Islet of Langerhans (tissue), 1 donor: Measurements from ENCODE around the gene MAN2C1.
"Not testable (repeated sequence)": the region's sequence is repeated elsewhere in the genome, so short reads cannot be mapped to it uniquely, and the experiment has no call there.

ENCODE experiments used
- FAIRE-seq: peaks from one replicate; lab custom pipeline; 2011; peaks lifted over from hg19 to GRCh38; lab: Jason Lieb, UNC

Gene MAN2C1

DNA sequence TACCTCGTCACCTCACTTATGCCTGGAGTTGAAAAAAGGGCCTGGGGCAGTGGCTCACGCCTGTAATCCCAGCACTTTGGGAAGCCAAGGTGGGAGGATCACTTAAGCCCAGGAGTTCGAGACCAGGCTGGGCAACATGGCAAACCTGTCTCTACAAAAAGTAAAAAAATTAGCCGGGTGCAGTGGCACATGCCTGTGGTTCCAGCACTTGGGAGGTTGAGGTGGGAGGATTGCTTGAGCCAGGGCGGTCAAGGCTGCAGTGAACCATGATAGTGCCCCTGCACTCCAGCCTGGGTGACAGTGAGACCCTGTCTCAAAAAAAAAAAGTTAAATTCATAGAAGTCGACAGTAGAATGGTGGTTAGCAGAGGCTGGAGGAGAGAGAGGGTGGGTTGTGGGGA lies 26.2 kb downstream of the MAN2C1 start:
- FAIRE-seq, result no peak

DNA sequence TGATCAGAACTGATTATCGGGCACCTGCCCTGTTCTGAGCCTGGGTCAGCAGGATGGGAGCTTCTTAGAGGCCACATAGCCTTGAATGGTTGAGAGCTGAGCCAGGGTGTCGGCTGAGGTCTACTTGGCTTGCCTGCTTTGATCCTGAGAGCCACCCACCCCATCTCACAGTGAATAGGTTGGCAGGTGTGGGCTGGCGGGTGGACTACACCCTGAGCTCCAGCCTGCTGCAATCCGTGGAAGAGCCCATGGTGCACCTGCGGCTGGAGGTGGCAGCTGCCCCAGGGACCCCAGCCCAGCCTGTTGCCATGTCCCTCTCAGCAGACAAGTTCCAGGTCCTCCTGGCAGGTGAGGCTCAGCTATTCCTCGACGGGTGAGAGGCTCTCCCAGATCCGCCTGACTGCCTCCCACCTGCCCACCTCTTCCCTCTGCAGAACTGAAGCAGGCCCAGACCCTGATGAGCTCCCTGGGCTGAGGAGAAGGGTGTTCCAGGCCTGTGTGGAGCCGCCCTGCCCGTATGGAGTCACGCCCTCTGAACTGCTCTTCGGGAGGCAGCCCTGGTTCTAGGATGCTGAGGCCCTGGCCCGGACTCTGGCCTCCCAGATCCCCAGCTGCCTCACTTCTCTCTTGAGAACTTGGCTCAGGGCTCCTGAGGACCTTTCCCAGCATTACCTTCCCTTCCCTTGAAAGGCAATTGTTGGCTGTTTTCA lies 28.7 kb downstream of the MAN2C1 start:
- FAIRE-seq, result no peak

DNA sequence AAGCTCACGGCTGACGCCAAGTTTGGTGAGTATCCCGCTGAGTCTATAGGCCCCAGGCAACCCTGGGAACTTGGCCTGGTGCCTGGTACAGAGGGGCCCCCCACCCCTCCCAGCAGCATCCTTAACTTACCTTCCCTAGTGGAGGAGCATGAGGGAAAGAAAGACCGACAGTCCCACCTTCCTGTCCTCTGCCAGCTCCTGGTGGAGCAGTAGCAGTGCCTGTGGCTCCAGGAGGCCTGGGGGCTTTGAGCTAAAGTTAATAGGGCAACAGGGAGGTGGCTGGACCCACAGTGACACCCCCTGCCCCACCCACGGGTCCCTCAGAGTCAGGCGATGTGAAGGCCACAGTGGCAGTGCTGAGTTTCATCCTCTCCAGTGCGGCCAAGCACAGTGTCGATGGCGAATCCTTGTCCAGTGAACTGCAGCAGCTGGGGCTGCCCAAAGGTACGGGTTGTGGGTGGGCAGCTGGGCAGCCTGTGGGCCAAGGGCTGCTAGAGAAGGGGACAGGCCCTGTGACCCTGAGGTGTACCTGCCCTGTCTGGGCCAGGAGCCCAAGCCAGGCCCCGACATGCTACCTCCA lies 29.7 kb downstream of the MAN2C1 start:
- FAIRE-seq, result no peak

DNA sequence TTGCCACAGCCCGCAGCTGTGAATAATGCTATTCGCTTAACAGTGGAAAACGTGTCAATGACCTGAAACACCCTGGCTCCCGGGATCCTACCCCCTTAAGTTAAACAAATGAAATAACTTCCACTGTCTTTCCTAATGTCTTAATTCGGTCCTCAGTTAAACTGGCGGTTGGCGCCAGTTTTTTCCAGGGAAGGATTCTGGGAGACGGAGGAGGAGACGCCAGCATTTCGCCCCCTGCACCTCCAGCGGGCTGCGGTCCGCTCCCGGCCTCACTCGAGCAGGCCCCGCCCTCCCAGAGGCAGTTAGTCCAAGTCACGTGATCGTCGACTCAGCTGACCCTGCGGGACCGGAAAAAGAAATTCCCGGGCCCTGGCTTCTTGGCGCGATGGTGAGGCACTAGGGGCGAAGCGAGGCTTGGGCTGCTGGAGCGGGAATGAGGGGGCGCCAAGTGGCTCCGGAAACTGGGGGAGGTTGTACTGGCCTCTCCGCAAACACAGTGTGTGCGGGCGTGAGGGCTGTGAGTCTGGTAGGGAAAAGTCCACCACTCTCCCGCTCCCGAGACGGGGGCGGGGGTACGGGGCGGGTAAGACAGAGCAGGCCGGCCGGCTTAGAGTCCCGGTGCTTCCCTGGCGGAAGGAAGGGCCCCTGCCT lies 32.6 kb downstream of the MAN2C1 start, which contains the start of gene COMMD4:
Gene COMMD4, plus strand, starts transcription at position 359 of the 651 bp plus-strand sequence. Its CDS starts 27 bp downstream, at position 386.
- no peak for FAIRE-seq

DNA sequence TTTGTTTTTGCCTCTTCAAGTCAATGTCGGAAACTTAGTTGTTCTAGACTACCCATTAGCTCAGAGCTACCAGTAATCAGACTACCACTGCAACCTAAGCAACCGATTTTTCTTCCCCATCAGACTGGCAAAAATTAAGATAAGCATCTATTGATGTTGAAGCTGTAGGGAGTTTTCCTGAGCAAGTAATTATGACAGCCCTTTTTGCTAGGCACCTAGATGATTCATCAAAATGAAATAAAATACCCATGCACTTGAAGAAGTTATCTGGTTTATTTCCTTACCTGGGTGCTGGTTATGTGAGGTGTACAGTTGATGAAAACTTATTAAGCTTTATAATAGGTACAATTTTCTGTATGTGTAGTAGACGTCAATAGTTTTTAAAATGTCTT lies 33.1 kb downstream of the MAN2C1 start:
- FAIRE-seq, result no peak

DNA sequence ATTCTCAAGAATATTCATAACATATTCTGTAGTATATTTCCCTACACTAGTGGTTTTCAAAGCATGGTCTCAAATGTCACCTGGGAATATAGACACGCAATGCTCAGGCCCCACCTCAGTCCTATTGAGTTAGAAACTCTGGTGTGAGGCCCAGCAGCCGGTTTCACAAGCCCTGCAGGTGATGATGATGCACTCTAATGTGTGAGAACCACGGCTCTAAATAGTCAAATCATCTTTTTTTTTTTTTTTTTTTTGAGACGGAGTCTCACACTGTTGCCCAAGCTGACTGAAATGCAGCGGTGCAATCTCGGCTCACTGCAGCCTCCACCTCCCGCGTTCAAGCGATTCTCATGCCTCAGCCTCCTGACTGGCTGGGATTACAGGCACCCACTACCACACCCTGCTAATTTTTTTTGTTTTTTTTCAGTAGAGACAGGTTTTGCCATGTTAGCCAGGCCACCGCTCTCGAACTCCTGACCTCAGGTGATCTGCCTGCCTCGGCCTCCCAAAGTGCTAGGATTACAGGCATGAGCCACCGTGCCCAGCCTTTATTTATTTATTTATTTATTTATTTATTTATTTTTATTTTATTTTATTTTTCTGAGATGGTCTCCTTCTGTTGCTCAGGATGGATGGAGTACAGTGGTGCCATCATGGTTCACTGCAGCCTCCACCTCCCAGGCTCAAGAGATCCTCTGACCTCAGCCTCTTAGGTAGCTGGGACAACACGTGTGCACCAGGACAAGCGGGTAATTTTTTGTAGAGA lies 34.6 kb downstream of the MAN2C1 start:
- not testable (repeated sequence) for FAIRE-seq

DNA sequence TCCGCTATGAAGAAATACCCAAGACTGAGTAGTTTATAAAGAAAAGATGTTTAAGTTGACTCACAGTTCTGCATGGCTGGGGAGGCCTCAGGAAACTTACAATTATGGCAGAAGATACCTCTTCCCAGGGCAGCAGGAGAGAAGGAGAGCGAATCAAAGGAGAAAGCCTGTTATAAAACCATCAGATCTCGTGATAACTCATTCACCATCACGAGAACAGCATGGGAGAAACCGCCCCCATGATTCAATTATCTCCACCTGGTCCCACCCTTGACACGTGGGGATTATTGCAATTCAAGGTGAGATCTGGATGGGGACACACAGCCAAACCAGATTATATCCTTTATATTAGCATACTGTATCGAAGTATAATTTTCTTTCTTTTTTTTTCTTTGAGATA lies 36.3 kb downstream of the MAN2C1 start:
- not testable (repeated sequence) for FAIRE-seq

DNA sequence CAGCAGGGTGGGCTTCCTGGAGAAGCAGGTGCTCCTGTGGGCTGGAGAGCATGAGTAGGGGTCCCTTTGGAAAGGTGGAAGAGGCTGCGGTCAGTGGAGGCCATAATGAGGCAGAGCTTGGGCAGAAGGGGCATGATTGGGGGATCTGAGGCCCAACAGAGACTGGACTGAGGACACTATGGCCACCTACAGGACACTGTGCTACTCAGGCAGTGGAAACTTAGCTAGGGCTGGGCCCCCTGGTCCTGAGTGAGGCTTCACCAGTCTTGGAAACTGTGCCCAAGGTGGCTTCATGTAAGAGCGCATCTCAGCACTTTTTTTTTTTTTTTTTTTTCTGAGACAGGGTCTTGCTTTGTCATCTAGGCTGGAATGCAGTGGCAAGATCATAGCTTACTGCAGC lies 38.8 kb downstream of the MAN2C1 start:
- FAIRE-seq, result no peak

DNA sequence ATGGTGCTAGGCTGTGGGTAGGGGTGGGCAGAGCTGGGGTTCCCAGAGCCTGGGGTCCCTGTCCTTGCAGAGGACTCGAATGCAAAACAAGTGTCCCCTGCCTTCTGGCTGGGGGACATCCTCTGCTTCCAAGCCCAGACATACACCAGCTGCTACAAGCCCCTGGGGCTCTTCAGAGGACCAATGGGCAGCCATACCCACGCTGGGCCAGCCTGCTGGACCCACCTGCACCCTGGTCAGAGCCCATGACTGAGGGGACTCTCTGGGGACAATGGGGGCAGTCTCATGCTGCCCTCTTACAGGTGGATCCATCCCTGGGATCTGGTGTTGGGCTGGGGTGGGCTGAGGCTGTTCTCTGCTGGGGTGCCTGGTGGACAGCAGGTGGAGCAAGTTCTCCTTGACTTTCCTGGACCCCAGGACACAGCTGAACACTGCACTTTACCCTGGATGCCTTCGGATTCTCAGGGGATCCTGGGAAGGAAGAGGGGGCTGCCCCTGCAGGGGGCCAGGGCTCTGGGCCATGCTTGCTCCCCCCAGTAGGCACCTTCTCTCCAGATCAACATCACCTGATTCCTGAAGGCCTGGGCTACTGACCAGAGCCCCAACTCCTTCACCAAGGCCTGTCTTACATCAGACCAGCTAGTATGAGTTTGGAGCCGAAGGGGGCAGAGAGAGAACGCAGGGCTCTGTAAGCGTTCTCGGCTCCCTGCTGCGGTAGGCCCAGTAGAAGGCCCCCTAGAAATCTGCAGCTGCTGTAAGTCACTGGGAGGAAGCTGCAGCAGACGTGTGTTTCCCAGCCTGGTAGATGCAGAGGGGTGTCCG lies 39.7 kb downstream of the MAN2C1 start:
- no peak for FAIRE-seq

DNA sequence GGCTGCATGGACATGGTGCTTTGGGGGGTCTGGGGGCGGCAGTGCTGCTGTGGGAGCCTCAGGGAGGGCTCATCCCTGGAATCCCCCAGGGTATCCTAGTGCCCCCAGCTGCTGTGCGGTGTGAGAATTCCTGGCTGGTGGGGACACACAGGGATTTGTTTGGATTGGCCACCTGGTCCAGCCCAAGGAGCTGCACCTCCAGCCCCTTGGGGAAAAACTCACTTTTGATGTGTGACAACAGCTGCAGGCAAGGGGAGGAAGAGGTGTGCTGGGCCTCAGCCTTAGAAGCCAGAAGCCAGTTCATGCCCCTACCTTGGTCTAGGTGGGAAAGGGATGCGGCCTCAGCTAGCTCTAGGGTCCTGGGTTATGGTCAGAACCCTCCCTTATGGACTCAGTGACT lies 40.9 kb downstream of the MAN2C1 start:
- no peak for FAIRE-seq

DNA sequence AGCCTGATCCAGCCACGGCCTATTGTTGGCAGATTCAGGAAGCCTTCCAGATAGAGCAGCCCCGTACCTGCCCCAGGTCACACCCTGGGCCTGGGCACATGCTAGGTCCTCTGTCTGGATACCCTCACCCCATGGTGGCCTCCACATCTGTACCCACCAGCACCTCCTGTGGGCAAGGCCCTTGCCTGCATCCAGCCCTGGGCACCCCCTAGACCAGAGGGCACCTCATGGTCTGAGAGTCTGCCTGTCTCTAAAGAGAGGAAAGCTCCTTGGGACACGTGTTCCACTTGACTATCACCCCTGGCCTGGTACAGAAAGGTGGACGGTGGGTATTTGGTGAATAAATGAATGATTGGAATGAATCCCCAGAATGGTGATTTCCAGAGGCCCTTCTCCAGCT lies 41.4 kb downstream of the MAN2C1 start:
- no peak for FAIRE-seq

DNA sequence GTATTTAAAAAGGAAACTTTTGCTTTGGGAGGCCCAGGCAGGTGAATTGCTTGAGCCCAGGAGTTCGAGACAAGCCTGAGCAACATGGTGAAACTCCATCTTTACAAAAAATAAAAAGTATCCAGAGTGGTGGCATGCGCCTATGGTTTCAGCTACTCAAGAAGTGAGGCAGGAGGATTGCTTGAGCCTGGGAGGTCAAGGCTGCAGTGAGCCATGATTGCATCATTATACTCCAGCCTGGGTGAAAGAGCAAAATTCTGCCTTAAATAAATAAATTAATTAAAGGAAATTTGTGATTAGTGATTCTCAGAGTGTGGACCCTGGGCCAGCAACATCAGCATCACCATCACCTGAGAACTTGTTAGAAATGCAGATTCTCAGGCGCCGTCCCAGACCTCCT lies 42.5 kb downstream of the MAN2C1 start:
- FAIRE-seq, result no peak

DNA sequence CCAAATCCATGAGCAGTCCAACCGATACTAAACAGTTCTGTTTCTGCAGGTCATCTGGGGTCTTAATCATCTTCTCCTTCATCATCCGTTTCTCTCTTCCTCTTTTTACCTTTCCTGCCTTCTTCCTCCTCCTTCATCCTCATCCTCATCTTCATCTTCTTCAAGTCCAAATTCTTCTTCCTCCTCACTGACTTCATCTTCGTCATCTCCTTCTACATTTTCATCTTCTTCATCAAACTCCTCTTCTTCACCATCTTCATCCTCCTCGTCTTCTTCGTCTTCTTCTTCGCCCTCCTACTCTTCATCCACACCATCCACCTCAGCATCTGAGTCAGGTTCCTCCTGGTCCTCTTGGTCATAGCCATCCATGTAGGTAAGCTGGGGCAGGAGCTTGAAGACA lies 46.7 kb downstream of the MAN2C1 start:
- no peak for FAIRE-seq

DNA sequence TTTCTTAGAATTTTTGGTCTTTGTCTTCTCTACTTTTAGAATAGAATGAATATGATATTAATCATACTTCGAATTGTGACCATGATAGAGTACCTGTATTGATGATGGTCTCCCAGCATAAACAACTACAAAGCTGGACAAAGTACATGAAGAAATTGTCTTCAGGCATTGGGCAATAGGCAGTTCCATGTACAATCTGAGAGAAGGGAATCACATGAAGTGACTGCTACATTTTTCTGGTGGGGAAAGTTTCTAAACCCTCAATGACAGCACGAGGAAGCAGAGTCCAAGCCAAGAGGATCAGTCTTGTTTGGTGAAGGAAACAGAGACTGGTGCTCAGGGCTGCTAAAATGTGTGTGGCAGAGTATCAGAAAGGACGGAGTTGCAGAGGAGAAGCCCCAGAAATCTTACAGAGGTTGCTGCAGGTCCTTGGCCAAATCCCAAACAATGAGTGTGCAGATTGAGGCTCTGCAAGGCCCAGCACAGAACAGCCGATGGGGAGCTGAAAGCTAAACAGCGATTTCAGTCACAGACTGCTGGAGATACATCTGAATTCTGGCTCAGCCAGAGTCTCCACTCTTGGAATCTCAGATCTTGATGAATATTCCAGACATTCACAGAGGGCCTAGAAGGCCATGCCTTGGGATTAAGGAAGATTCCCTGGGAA lies 49.0 kb downstream of the MAN2C1 start:
- not testable (repeated sequence) for FAIRE-seq

DNA sequence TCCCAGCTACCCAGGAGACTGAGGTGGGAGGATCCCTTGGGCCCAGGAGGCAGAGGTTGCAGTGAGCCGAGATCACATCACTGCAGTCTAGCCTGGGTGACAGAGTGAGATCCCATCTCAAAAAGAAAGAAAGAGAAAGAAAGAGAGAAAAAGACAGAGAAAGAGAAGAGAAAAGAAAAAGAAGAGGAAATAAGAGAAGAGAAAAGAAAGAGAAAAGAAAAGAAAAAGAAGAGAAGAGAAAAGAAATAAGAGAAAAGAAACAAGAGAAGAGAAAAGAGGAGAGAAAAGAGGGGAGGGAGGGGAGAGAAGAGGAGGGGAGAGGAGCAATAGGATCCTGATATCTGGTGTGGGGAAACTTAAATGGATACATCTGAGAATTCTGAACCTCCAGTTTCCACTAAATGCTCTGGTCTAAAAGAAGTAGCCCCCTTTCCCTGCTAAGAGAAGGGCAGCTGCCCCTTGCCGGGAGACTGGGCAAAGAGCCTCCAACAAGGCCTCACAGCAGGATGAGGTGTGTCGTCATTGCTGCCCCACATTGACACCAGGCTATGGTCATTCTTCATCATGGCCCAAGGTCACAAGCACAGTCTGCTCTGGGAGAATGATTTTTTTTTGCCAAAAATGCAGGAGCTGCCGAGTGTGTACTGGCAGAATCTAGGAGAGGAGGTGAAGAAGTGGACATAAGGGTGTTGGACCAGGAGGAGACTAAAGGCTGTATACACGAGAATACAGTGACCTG lies 53.7 kb downstream of the MAN2C1 start:
- no peak for FAIRE-seq

DNA sequence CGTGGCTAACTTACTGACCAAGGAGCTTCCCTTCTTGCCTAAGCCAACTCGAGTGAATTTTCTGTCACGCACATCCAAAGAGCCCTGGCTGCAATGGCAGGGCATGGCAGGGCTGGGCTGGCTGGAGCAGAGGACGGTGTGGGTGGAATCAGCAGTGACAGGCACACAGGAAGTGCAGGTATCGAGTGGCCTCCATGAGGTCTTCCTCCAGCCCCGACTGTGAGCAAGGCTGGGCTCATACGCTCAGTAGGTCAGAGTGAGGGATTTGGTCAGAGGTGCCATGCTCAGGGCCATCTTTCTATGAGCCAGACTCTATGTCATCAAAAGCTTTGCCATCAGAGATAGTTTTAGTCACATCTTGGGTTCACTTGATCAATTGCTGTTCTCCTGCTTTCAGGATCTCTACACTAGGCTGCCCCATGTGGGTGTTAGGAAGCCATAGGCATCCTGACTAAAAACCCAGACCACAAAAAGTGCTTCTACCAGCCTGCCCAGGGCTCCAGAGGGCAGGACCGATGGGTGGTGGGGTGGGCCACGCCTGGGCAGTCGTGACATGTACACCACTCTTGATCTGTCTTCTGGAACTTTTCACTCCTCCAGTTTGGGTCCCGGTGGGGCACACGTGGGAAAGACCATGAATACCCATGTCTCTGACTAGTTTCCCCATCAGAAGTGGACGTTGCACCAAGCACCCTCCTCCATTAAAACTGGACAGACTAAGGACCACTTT lies 55.1 kb downstream of the MAN2C1 start:
- FAIRE-seq, result no peak

DNA sequence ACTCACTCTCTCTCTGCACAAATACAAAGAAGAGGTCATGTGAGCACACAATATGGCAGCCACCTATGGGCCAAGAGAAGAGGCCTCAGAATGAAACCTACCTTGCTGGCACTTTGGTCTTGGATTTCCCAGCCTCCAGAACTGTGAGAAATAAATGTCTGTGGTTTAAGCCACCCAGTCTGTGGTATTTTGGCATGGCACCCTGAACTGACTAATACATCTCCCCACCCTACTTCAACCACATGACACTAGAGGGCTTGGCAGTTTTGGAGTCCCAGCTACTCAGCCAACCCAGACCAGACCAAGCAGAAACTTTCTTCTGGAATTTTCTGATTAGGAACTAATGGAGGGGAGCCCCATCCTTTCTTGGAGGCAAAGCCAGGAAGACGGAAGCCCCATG lies 55.9 kb downstream of the MAN2C1 start:
- FAIRE-seq, result not testable (repeated sequence)

DNA sequence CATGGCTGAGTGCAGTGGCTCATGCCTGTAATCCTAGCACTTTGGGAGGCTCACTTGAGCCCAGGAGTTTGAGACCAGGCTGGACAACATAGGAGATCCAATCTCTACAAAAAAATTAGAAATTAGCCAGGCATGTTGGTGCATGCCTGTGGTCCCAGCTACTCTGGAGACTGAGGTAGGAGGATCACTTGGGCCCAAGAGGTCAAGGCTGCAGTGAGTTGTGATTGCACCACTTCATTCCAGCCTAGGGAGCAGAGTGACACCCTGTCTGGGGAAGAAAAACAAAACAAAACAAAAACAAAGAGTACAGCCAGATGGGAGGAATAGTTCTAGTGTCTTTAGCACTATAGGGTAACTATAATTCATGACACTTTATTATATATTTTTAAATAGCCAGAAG lies 58.7 kb downstream of the MAN2C1 start:
- no peak for FAIRE-seq

DNA sequence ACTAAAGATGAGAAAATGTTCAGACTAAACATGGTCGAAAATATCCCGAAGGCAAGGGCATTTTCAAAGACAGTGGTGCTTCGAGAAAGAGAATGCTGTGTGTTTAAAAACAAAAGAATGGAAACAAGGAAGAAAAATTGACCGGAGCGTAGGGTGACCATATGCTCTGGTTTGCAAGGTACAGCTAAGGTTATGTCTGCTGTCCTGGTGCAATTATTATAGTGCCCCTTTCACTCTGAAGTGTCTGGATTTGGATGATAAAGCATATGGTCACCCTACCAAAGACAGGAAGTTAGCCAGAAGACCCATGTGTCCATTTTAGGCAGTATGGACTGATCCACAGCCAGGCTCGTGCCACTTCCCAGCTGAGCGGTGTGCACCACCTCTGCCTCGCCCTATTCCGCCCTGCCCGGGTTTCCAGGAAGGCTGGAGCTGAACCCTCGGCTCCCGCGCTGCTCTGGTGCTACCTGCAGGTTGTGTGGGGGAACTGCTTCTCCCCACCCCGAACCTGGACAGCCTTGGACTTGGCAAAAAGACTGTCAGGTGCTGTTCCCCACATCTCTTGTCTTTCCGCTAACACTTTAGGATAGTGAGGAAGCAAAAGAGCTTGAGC lies 60.5 kb downstream of the MAN2C1 start:
- FAIRE-seq, result no peak

DNA sequence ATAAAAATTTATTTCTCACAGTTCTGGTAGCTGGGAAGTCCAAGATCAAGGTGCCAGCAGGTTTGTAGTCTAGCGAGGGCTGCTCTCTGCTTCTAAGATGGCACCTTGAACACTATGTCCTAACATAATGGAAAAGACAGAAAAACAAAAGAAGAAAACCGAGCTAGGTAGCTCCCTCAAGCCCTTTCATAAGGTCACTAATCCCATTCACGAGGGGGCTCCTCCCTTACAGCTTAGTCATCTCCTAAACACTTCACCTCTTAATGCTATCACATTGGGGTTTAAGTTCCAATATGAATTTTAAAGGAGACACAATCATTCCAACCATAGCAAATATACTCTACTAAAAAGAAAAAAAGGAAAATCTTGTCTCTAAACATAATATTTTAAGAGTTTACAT lies 62.2 kb downstream of the MAN2C1 start:
- FAIRE-seq, result no peak
